ENCODE results near the gene SIRT1. TPM values are rescaled to one million over a fixed set of nuclear protein-coding genes. Genes with fewer than 3 reads are reported as not detected.
A peak's percentile ranks its signal among the peaks of the same experiment; 100 is the strongest.
"Not testable (repeated sequence)": the region's sequence is repeated elsewhere in the genome, so short reads cannot be mapped to it uniquely, and the experiment has no call there.

Gene SIRT1
- total RNA-seq (2014; rRNA removed; shearing (Covaris generic)), result 11.8 and 14.1 TPM in 2 replicates

DNA sequence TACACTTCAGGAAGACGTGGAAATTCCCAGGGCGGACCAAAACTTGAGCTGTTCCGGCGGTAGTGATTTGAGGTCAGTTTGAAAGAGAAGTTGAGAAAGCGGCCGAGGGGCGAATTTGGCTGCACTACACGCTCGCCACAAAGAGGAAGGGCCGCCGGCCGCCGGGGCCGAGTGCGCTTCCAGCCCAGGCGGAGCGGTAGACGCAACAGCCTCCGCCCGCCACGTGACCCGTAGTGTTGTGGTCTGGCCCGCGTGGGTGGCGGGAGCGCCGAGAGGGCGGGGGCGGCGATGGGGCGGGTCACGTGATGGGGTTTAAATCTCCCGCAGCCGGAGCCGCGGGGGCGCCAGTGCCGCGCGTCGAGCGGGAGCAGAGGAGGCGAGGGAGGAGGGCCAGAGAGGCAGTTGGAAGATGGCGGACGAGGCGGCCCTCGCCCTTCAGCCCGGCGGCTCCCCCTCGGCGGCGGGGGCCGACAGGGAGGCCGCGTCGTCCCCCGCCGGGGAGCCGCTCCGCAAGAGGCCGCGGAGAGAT is at the start of gene SIRT1:
Gene SIRT1 (plus strand): TSS at position 344 of the 529 bp plus-strand sequence. CDS start 66 bp downstream, at position 410.
- DNase-seq (ENCODE audit: low read depth), result peak; percentile 94

DNA sequence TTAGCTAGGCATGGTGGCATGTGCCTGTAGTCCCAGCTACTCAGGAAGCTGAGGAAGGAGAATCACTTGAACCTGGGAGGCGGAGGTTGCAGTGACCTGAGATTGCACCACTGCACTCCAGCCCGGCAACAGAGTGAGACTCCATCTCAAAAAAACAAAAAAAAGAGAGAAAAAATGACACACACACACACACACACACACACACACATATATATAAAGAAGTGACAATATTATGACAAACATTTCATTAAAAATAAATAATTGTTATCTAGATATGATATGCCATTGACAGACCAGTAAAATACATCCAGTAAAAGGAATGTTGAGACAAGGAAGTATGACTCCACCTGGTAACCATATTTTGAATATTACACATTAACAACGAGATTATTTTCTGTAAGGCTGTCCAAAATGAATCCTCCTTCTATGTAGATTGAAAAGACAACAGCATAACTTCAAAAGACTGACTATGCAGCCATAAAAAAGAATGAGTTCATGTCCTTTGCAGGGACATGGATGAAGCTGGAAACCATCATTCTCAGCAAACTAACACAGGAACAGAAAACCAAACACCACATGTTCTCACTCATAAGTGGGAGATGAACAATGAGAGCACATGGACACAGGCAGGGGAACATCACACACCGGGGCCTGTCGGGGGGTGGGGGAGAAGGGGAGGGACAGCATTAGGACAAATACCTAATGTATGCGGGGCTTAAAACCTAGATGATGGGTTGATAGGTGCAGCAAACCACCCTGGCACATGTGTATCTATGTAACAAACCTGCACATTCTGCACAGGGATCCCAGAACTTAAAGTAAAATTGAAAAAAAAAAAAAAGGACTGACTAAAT is 48.7 kb upstream of the SIRT1 start:
- DNase-seq (ENCODE audit: low read depth), result not testable (repeated sequence)

DNA sequence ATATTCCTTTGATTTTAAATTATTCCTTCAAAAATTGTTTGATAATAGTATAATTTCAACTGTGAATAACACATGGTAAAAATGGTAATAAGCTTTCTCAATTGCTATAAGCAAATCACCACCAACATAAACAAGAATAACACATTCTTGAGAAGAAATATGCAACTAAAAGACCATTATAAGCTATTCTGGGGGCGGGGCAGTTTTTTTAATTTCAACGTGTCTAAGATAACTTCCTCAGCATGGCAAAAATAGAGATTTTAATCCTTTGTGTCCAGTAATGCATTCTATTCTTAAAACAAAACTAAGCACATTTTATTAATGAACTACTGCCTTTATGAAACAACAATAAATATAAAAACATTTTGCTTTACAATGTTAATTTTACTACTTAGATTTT is 48.0 kb upstream of the SIRT1 start:
- no peak for DNase-seq (ENCODE audit: low read depth)

DNA sequence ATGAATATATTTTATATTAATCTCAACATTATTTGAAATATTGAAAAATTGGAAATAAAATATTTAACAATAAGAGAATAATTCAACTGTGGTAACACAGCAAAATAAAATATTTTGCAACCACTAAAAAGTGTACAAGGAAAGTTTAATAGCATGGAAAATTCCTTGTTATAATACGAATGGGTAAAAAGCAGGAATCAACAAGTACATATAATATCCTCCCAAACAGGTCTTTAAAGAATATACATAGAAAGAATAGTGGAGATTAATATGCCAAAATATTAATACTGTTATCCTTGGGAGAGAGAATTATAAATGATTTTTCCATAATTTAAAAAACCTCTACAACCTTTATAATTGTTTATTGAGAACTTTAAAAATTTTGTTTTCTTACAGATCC is 47.5 kb upstream of the SIRT1 start:
- DNase-seq (ENCODE audit: low read depth), result no peak

DNA sequence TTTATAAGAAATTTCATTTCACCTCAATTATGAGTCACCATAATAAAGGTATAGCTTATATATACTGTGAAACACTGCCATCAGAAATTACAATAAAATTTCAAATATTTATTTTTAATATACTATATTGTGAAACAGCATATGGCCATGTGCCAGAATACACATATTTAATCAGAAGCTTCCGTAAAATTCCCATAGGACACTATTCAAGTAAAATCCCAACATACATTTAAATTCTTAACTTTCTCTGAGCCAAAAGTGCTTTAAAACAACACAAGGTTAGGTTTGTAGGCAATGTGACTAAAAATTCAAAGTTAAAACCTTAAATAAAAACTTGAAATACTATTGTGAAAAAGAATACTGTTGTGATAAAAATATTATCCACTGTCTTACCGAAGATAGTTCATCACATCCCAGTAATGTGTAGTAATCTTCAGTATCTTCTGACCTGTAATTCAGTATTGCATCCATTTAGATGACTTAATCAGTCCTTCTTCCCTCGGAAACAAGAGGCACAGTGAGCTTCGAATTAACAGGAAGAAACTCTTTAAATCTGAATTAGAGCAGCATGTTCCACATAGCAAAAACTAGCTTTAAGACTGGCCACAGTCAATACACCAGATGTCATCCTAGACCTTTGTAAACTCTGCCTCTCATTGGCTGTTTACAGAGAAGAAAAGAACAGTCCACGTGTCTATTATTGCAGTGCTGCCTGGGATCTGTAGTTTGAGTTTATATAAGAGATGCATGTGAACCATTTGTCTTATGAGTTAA is 46.7 kb upstream of the SIRT1 start, which contains the start of gene DNAJC12:
Gene DNAJC12 (minus strand): TSS at position 648 of the 774 bp plus-strand sequence. CDS start 177 bp downstream, at position 471.
- DNase-seq (ENCODE audit: low read depth), result peak; percentile 20

DNA sequence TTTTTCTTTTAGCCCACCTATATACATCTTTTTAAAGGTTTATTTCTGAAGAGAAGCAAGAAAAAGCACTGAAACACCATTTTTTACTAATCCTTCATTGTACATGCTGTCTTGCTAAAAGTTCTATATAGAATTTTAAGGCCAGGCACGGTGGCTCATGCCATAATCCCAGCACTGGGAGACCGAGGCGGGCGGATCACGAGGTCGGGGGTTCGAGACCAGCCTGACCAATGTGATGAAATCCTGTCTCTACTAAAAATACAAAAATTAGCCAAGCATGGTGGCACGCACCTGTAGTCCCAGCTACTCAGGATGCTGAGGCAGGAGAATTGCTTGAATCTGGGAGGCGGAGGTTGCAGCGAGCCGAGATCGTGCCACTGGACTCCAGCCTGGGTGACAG is 44.9 kb upstream of the SIRT1 start:
- DNase-seq (ENCODE audit: low read depth), result not testable (repeated sequence)

DNA sequence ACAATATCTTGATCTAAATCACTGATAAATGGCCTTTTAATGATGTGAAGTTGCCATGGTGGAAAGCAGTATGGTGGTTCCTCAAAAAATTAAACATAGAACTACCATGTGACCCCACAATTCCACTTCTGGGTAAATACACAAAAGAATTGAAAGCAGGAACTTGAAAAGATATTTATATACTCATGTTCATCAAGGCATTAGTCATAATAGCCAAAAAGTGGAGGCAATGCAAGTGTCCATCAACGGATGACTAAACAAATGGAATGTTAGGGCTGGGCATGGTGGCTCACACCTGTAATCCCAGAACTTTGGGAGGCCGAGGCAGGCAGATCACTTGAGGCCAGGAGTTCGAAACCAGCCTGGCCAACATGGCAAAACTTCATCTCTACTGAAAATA is 44.5 kb upstream of the SIRT1 start:
- DNase-seq (ENCODE audit: low read depth), result peak; percentile 12

DNA sequence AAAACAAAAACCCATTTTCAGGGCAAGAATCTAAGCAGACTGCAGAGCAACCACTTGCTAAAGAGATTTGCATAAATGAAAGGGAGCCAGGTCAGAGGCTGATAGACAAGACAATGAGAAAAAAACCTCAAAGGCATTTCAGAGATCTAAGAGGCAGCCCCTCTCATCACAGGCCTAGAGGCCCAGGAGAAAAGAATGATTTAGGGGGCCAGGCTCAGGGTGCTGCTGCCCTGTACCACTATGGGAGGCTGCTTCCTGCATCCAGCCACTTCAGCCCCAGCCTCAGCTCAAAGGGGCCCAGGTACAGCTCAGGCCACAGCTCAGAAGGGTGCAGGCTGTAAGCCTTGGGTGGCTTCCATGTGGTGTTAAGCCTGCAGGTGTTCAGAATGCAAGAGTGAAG is 42.7 kb upstream of the SIRT1 start:
- no peak for DNase-seq (ENCODE audit: low read depth)

DNA sequence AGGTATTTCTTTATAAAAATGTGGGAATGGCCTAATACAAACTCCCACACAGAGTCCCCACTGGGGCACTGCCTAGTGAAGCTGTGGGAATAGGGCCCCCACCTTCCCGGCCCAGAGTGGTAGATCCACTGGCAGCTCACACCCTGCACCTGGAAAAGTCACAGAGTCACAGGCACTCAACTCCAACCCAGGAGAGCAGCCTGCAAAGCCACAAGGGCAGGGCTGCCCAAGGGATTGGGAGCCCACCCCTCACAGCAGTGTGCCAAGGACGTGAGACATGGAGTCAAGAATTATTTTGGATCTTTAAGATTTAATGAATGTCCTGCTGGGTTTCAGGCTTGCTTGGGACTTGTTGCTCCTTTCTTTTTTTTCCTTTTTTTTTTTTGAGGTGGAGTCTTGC is 41.2 kb upstream of the SIRT1 start:
- DNase-seq (ENCODE audit: low read depth), result no peak

DNA sequence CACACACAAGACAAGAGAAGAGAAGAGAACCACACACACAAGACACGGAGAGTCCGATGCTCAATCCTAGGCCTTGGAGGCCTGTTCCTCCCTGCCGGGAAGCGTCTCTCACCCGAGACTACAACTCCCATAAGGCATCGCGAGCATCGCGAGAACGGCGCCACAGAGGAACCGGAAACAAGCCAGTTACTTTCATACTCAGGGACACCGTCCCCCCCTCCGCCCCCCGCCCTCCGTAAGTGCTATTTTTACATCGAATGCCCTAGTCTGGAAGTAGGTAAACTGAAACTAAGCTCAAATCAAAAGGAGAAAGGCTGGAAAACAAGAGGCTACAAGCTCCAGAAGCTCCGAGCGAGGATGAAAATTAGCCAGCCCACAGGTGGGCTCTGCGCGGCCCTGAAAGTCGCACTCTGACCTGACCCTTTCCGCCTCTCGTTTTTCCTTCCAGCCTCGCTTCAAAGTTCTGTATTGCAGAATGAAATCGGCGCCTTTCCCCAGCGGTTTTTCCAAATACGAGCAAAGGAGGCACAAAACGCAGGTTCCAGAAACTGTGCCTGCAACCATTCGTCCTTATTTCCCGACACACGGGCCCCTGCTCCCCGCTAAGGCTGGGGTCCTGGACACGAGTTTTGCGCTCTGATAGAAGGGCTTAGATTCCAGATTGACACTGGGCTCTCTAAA is 35.0 kb upstream of the SIRT1 start:
- peak; percentile 91 for DNase-seq (ENCODE audit: low read depth)

DNA sequence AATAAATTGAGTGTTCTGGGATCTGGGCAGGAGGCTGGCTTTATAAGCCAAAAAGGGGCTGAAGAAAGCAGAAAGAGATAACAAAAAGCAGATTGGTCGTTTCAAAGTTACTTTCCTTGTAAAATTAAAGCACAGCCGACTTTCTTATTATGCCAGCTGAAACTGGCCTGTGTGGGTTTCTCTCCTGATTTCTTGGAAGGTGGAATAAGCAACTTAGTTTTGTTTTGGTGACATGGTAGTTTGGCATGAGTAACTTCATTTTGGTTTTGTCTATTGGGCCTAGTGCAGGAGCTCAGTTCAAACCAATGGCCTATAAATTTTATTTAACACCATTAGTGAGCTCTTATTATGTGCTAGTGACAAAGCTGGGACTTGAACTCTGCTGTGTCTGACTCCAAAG is 33.3 kb upstream of the SIRT1 start:
- no peak for DNase-seq (ENCODE audit: low read depth)

DNA sequence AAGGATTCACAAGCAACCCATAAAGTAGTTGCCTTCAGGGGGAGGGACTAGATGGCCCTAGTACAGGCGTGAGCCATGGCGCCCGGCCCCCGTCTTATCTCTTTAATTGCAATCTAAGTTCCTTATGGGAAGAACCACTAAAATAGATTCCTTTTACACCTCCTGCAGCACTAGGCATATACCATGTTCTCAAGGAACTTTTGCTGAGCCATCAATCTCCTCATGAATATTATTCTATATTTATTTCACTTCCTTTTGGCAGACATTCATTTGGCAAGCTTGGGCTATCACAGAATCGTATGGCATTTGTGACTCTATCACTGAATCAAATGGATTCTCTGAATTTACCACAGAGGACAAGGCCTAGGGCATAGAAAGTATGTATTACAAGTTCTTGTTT is 31.7 kb upstream of the SIRT1 start:
- no peak for DNase-seq (ENCODE audit: low read depth)

DNA sequence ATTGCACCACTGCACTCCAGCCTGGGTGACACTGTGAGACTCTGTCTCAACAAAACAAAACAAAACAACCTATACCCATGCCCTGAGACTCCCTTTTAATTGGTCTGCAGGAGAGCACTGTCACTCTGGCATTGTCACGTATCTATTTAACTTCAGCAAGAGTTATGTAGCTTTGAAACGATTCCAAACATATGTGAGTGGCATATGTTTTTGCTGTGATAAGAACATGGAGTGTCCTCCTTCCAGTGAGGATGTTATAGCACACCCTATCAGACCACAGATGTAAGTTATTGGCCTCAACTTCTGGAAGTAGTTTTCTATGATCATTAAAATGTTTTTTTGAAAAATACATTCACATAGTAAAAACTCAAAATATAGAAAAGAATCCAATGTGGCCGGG is 30.9 kb upstream of the SIRT1 start:
- DNase-seq (ENCODE audit: low read depth), result no peak

DNA sequence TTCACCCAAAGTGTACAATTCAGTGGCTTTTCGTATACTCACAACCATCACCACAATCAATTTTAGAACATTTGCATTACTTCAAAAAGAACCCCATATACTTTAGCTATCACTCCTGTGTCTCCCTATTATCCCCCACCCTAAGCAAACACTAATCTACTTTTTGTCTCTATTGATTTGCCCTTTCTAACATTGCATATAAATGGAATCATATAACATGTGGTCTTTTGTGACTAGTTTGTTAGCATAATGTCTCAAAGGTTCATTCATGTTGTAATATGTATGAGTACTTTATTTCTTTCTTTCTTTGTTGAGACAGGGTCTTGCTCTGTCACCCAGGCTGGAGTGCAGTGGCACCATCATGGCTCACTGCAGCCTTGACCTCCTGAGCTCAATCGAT is 25.5 kb upstream of the SIRT1 start:
- DNase-seq (ENCODE audit: low read depth), result no peak

DNA sequence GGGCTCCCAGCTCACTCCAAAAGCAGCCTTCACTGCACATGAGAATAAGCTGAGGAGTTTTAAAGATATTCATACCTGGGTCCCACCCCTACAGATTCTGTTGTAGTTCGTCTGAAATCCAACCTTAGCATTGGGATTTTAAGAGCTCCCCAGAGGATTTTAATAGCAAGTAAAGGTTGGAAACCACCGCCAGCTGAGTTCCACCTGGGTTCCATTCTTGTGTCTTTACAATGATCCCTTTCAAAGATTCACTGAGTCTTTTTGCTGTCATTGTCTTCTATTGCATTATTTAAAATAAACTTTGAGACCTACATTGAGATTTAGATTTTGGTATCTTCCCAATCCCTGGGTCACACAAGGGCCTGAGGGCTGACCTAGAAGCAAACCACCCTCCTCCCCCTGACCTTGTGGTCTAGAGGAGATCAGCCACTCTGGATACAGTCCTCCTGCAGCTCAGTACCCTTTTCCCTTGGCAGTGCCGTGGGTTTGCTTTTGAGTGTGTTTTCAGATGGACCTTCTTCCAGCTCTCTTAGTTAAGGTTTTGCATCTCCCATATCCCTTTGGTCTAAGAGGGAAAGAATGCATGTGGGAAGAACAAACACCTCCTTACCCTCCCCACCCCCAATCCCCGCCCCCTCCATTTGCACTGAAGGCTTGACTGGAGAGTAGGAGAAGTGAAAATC is 22.6 kb upstream of the SIRT1 start:
- no peak for DNase-seq (ENCODE audit: low read depth)

DNA sequence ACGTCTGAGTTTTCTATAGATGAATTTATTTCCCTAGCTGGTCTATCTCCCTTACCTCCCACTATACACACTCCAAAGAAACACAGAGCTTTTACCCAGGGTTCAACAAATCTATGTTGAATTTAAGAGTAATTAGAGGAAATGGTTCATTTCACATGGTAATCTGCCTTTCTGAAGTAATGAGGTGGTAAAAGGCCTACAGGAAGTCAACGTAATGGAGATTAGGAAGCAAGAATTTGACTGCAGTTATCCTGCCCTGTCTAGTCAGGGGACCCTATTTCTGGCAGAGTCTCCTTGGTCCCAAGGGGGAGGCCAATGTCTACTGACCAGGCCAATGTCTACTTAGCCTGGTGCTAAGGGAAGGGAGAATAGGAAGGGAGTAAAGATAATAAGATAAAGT is 21.4 kb upstream of the SIRT1 start:
- DNase-seq (ENCODE audit: low read depth), result no peak

DNA sequence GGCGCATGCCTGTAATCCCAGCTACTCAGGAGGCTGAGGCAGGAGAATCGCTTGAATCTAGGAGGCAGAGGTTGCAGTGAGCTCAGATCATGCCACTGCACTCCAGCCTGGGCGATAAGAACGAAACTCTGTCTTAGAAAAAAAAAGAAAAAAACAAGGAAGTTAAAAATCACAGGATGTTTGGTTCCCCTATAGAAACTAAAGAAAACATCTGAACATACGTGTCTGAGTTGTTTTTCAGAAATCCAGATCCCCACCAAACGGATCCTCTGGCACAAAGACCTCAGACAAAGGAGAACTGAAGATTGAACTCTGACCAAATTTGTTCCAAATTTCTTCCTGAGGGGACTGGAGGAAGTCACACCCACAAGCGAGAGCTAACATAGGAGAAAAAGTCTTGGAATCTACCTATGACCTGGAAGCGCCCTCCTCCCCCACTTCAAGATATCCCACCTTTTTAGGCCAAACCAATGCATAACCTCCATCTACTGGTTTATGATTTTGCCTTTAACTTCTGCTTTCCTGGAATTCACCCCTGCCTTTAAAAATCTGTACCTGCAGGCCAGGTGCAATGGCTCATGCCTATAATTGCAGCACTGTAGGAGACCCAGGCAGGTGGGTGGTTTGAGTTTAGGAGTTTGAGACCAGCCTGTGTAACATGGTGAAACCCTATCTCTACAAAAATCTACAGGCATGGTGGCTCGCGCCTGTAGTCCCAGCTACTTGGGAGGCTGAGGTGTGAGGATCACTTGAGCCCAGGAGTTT is 19.7 kb upstream of the SIRT1 start:
- DNase-seq (ENCODE audit: low read depth), result no peak

DNA sequence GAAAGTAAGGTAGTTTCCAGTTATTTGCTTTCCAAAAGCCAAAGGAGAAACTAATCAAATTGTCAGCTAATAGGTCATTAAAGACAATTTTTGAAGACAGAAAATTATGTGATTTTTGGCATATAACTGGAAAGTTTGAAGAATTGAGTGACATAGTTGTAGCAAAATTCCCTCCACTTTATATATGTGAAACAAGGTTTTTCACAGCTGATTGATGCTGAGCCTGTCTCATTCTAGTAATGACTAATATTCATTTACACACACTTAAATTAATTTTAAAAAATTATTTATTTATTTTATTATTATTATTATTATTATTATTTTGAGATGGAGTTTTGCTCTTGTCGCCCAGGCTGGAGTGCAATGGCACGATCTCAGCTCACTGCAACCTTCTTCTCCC is 16.3 kb upstream of the SIRT1 start:
- no peak for DNase-seq (ENCODE audit: low read depth)

DNA sequence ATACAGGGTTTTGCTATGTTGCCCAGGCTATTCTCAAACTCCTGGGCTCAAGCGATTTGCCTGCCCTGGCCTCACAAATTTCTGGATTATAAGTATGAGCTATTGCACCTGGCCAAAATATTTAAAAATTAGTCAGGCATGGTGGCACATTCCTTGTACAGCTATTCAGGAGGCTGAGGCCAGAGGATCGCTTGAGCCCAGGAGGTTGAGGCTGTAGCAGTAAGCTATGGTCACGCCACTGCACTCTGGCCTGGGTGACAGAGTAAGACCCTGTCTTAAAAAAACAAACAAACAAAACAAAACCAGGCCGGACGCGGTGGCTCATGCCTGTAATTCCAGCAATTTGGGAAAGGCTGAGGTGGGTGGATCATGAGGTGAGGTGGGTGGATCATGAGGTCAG is 14.5 kb upstream of the SIRT1 start:
- no peak for DNase-seq (ENCODE audit: low read depth)

DNA sequence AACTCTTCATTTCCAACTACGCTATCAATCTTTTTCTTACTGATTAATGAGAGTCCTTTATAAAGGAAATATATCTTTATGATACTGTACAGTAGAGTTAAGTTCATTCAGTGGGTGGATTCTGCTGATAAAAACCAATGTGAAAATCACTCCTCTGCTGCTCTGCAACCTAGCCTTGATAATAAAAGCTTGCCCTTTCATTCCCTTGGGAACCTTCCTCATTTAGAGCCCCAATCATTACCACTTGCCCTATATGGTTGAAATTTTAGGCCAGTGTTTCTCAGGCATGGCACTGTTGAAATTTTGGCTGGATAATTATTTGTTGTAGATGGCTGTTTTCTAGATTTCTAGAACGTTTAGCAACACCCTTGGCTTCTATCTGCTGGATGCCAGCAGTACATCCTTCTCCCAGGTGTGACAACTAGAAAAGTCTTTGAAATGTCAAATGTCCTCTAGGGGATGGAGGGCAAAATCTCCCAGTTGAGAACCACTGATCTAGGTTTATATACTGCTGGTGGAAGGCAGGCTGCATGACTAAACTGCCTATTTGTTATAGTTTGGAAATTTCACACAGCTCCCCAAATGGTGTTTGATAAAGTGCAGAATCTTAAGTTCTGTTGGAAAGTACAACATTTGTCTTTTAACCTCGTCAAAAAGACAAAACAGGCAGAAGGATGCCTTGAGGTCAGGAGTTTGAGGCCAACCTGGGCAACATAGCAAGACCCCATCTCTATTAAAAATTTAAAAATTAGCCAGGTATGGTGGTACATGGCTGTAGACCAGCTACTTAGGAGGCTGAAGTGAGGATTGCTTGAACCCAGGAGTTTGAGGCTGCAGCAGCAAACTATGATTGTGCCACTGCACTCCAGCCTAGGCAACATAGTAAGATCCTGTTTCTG is 8.9 kb upstream of the SIRT1 start:
- DNase-seq (ENCODE audit: low read depth), result no peak
